GM23338 (cell line): ENCODE results near the gene RPS15.

ENCODE experiments used
- EZH2 ChIP-seq: fragments of 200-600 bp; sonication (generic); IDR thresholded peaks from one replicate; pipeline ENCODE4 v1.8.0; 2017; ENCODE audit warnings: antibody characterized with exemption, mild to moderate bottlenecking, low read depth; ENCODE audit not compliant: unreplicated experiment
- EZH2phosphoT487 ChIP-seq: fragments of 200-600 bp; sonication (generic); IDR thresholded peaks from one replicate; pipeline ENCODE4 v1.8.1; 2018; ENCODE audit warnings: antibody characterized with exemption; ENCODE audit not compliant: unreplicated experiment
- JUNB ChIP-seq: IDR thresholded peaks from one replicate; pipeline ENCODE4 v1.6.1; 2016; ENCODE audit warnings: antibody characterized with exemption; ENCODE audit not compliant: unreplicated experiment
- POLR2AphosphoS5 ChIP-seq: IDR thresholded peaks from 2 replicates; pipeline ENCODE4 v1.6.1; 2016; ENCODE audit warnings: antibody characterized with exemption, low read depth
- TF ChIP-seq, protein P1 (sequence below), 2 experiments: fragments of 200-600 bp in 1 of 2; sonication (generic) in 1 of 2; conservative IDR thresholded peaks; 2 replicates each; pipeline versions ENCODE4 v1.5.1 to v1.6.1; 2016 to 2017; ENCODE audit warnings: antibody characterized with exemption in 2 of 2, low read depth in 2 of 2, mild to moderate bottlenecking in 2 of 2, moderate library complexity in 1 of 2
- TF ChIP-seq, protein P2 (sequence below): IDR thresholded peaks from one replicate; pipeline ENCODE4 v1.6.1; 2018; ENCODE audit warnings: antibody characterized with exemption; ENCODE audit not compliant: unreplicated experiment

DNA sequence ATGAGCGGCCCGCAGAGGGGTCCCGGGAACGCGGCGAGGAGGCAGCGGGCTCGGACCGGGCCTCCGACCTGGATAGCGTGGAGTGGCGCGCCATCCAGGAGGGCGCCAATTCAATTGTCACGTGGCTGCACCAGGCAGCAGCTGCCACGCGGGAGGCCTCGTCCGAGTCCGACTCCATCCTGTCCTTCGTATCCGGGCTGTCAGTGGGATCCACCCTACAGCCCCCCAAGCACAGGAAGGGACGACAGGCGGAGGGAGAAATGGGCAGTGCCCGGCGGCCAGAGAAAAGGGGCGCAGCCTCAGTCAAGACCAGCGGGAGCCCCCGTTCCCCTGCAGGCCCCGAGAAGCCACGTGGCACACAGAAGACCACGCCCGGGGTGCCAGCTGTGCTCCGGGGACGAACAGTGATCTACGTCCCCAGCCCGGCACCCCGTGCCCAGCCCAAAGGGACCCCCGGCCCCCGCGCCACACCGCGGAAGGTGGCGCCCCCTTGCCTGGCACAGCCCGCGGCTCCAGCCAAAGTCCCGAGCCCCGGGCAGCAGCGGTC lies 30.2 kb downstream of the RPS15 start:
- no peak for TF ChIP-seq POLR2AphosphoS5
- no peak for TF ChIP-seq EZH2phosphoT487
- TF ChIP-seq, protein P1, sequence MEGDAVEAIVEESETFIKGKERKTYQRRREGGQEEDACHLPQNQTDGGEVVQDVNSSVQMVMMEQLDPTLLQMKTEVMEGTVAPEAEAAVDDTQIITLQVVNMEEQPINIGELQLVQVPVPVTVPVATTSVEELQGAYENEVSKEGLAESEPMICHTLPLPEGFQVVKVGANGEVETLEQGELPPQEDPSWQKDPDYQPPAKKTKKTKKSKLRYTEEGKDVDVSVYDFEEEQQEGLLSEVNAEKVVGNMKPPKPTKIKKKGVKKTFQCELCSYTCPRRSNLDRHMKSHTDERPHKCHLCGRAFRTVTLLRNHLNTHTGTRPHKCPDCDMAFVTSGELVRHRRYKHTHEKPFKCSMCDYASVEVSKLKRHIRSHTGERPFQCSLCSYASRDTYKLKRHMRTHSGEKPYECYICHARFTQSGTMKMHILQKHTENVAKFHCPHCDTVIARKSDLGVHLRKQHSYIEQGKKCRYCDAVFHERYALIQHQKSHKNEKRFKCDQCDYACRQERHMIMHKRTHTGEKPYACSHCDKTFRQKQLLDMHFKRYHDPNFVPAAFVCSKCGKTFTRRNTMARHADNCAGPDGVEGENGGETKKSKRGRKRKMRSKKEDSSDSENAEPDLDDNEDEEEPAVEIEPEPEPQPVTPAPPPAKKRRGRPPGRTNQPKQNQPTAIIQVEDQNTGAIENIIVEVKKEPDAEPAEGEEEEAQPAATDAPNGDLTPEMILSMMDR (conservative IDR thresholded peaks at IDR 0.05; ENCODE audit: low read depth in 2 of 2): no peak
- no peak for TF ChIP-seq EZH2
- TF ChIP-seq, protein P2, sequence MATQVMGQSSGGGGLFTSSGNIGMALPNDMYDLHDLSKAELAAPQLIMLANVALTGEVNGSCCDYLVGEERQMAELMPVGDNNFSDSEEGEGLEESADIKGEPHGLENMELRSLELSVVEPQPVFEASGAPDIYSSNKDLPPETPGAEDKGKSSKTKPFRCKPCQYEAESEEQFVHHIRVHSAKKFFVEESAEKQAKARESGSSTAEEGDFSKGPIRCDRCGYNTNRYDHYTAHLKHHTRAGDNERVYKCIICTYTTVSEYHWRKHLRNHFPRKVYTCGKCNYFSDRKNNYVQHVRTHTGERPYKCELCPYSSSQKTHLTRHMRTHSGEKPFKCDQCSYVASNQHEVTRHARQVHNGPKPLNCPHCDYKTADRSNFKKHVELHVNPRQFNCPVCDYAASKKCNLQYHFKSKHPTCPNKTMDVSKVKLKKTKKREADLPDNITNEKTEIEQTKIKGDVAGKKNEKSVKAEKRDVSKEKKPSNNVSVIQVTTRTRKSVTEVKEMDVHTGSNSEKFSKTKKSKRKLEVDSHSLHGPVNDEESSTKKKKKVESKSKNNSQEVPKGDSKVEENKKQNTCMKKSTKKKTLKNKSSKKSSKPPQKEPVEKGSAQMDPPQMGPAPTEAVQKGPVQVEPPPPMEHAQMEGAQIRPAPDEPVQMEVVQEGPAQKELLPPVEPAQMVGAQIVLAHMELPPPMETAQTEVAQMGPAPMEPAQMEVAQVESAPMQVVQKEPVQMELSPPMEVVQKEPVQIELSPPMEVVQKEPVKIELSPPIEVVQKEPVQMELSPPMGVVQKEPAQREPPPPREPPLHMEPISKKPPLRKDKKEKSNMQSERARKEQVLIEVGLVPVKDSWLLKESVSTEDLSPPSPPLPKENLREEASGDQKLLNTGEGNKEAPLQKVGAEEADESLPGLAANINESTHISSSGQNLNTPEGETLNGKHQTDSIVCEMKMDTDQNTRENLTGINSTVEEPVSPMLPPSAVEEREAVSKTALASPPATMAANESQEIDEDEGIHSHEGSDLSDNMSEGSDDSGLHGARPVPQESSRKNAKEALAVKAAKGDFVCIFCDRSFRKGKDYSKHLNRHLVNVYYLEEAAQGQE: no peak
- no peak for TF ChIP-seq JUNB
